HepG2 (cell line): ENCODE measurements around the gene MBTPS2. TPM values are rescaled to one million over a fixed set of nuclear protein-coding genes. Genes with fewer than 3 reads are reported as not detected.
A peak's percentile ranks its signal among the peaks of the same experiment; 100 is the strongest.

Source experiments
- ATF1 ChIP-seq: IDR thresholded peaks from 2 replicates; pipeline ENCODE4 v1.6.1; 2016; ENCODE audit warnings: mild to moderate bottlenecking, control low read depth
- BHLHE40 ChIP-seq: IDR thresholded peaks from 2 replicates; pipeline ENCODE4 v1.6.1; 2011; ENCODE audit warnings: low read length, improper control_type of control experiment
- CBFB ChIP-seq: sonication (generic); formaldehyde crosslinking; IDR thresholded peaks from 2 replicates; pipeline ENCODE4 v1.4.0; 2020; ENCODE audit warnings: missing genetic modification reagents
- EED ChIP-seq: sonication (generic); formaldehyde crosslinking; IDR thresholded peaks from 2 replicates; pipeline ENCODE4 v1.5.0; 2020; ENCODE audit warnings: mild to moderate bottlenecking, missing genetic modification reagents
- FOXC1 ChIP-seq: sonication (generic); formaldehyde crosslinking; IDR thresholded peaks from 2 replicates; pipeline ENCODE4 v1.8.0; 2022; ENCODE audit warnings: mild to moderate bottlenecking, missing genetic modification reagents, borderline replicate concordance
- HDAC6 ChIP-seq: fragments of 200-600 bp; sonication (generic); IDR thresholded peaks from 2 replicates; pipeline ENCODE4 v1.7.0; 2017; ENCODE audit warnings: mild to moderate bottlenecking, antibody characterized with exemption, low read length, low read depth
- KDM3A ChIP-seq: IDR thresholded peaks from 2 replicates; pipeline ENCODE4 v1.6.1; 2018; ENCODE audit warnings: low read depth, missing compliant biosample characterization
- ONECUT2 ChIP-seq: sonication (generic); formaldehyde crosslinking; IDR thresholded peaks from 2 replicates; pipeline ENCODE4 v1.4.0; 2020; ENCODE audit warnings: missing genetic modification reagents
- SAP130 ChIP-seq: IDR thresholded peaks from 2 replicates; pipeline ENCODE4 v1.6.1; 2016; ENCODE audit warnings: low read depth
- SRSF4 ChIP-seq: fragments of 200-400 bp; formaldehyde crosslinking; IDR thresholded peaks from one replicate; pipeline ENCODE4 v1.6.1; 2018; ENCODE audit warnings: mild to moderate bottlenecking, low read depth, low read length, moderate library complexity; ENCODE audit not compliant: poor library complexity, severe bottlenecking
- TBP ChIP-seq: sonication (generic); formaldehyde crosslinking; IDR thresholded peaks from 2 replicates; pipeline ENCODE4 v1.5.0; 2020; ENCODE audit warnings: missing genetic modification reagents
- ZBTB4 ChIP-seq: sonication (generic); formaldehyde crosslinking; IDR thresholded peaks from 2 replicates; pipeline ENCODE4 v1.4.0; 2020; ENCODE audit warnings: missing genetic modification reagents, mild to moderate bottlenecking, borderline replicate concordance
- ZNF296 ChIP-seq: sonication (generic); formaldehyde crosslinking; conservative IDR thresholded peaks from 2 replicates; pipeline ENCODE4 v1.5.0; 2020; ENCODE audit warnings: mild to moderate bottlenecking, missing genetic modification reagents
- ZNF737 ChIP-seq: sonication (generic); formaldehyde crosslinking; IDR thresholded peaks from 2 replicates; pipeline ENCODE4 v1.5.0; 2020; ENCODE audit warnings: missing genetic modification reagents, mild to moderate bottlenecking, borderline replicate concordance
- ZNF747 ChIP-seq: sonication (generic); formaldehyde crosslinking; IDR thresholded peaks from 2 replicates; pipeline ENCODE4 v1.8.1; 2023; ENCODE audit warnings: missing genetic modification reagents, mild to moderate bottlenecking, borderline replicate concordance
- ZNF768 ChIP-seq: sonication (generic); formaldehyde crosslinking; IDR thresholded peaks from 2 replicates; pipeline ENCODE4 v1.4.0; 2020; ENCODE audit warnings: missing genetic modification reagents
- ZNF772 ChIP-seq: sonication (generic); formaldehyde crosslinking; IDR thresholded peaks from 2 replicates; pipeline ENCODE4 v1.5.0; 2020; ENCODE audit warnings: mild to moderate bottlenecking, missing genetic modification reagents
- polyA plus RNA-seq, 8 experiments: library from polyadenylated mRNA; depleted of rRNA in 3 of 8; stranded (reverse) in 7 of 8; unstranded in 1 of 8; fragments of >200 nt; fragmentation: Illumina TruSeq in 4 of 8; extraction: Trizol in 4 of 8; gene quantifications; 2 replicates each; pipeline versions ENCODE4 v1.2.1 to v1.2.3, GENCODE V29; 2011 to 2016; ENCODE audit warnings: low read depth in 4 of 8, missing spikeins in 1 of 8, mixed read lengths in 1 of 8; ENCODE audit not compliant: insufficient read depth in 1 of 8
- total RNA-seq, 5 experiments: library from RNA; depleted of rRNA; stranded (reverse); fragments of >200 nt; fragmentation: Illumina TruSeq; extraction: Trizol; gene quantifications; 2 replicates each; pipeline ENCODE4 v1.2.3, GENCODE V29; 2016; ENCODE audit warnings: low read depth in 1 of 5
- TF ChIP-seq, protein P1 (sequence below): sonication (generic); formaldehyde crosslinking; IDR thresholded peaks from 2 replicates; pipeline ENCODE4 v1.4.0; 2020; ENCODE audit warnings: mild to moderate bottlenecking, missing genetic modification reagents
- TF ChIP-seq, protein P2 (sequence below): sonication (generic); formaldehyde crosslinking; conservative IDR thresholded peaks from 2 replicates; pipeline ENCODE4 v1.8.0; 2022; ENCODE audit warnings: missing genetic modification reagents
- TF ChIP-seq, protein P3 (sequence below): sonication (generic); formaldehyde crosslinking; IDR thresholded peaks from 2 replicates; pipeline ENCODE4 v1.4.0; 2020; ENCODE audit warnings: low read depth, mild to moderate bottlenecking, missing genetic modification reagents

Gene MBTPS2
- total and polyA plus RNA-seq, 2 of the 13 experiments (the other 11 are each of a cell fraction or from before 2014, with no cell fraction given) = 5.7 to 14.4 TPM

DNA sequence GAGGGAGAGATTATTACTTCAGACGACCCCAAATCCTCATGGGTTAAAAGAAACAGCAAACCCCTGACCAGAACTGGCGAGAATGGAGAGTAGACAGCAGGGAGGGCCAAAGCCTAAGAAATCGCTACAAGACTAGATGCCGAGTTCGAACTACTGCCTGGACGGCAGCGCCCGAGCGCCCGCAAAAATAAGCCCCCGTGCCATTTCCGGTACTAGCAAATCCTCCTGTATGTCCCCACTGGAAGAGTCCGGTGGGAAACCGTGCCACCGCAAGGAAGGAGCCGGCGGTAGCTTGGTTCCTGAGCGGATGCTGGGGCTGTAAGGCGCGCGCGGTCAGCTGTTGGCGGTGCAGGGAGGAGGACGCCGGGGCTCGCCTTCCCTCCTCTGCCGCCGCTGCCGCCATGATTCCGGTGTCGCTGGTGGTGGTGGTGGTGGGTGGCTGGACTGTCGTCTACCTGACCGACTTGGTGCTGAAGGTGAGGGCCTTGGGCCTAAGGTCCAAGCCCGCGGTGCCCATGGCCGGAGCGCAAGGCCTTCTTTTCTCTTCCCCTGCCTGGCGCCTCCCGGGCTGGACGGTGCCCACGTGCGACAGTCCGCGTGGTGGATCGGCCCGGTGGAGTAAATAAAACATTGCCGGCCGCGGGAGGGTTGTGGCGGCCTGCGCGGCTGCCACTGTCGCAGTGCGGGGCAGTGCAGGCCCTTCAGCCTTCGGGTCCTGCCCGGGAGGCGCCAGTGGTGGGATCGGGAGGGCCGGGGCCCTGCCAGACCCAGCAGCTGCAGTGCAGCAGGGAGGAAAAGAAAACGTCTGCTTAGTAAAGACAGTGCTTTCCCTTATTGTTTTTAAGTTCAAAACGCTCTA lies at the start of gene MBTPS2 (continued):
- TF ChIP-seq ZBTB4 (CRISPR knock-in tag) (no peak), HDAC6 (no peak), ZNF296 (no peak), ZNF768 (CRISPR knock-in tag) (peak; percentile 68), SAP130 (CRISPR knock-in tag) (peak; percentile 78), BHLHE40 (no peak), ONECUT2 (CRISPR knock-in tag) (no peak), KDM3A (CRISPR knock-in tag) (no peak), TBP (CRISPR knock-in tag) (no peak), ZNF747 (peak; percentile 78), EED (CRISPR knock-in tag) (no peak; the same call in 1 of the 2 replicates), ATF1 (CRISPR knock-in tag) (no peak), FOXC1 (CRISPR knock-in tag) (peak; percentile 39; the same call in 1 of the 2 replicates), ZNF737 (CRISPR knock-in tag) (peak; percentile 75; the same call in 1 of the 2 replicates), CBFB (CRISPR knock-in tag) (peak; percentile 56; the same call in 1 of the 2 replicates), ZNF772 (CRISPR knock-in tag) (peak; percentile 77), SRSF4 (no peak)
- TF ChIP-seq, protein P1, sequence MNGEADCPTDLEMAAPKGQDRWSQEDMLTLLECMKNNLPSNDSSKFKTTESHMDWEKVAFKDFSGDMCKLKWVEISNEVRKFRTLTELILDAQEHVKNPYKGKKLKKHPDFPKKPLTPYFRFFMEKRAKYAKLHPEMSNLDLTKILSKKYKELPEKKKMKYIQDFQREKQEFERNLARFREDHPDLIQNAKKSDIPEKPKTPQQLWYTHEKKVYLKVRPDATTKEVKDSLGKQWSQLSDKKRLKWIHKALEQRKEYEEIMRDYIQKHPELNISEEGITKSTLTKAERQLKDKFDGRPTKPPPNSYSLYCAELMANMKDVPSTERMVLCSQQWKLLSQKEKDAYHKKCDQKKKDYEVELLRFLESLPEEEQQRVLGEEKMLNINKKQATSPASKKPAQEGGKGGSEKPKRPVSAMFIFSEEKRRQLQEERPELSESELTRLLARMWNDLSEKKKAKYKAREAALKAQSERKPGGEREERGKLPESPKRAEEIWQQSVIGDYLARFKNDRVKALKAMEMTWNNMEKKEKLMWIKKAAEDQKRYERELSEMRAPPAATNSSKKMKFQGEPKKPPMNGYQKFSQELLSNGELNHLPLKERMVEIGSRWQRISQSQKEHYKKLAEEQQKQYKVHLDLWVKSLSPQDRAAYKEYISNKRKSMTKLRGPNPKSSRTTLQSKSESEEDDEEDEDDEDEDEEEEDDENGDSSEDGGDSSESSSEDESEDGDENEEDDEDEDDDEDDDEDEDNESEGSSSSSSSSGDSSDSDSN (CRISPR knock-in tag) = peak; percentile 98
- TF ChIP-seq, protein P2, sequence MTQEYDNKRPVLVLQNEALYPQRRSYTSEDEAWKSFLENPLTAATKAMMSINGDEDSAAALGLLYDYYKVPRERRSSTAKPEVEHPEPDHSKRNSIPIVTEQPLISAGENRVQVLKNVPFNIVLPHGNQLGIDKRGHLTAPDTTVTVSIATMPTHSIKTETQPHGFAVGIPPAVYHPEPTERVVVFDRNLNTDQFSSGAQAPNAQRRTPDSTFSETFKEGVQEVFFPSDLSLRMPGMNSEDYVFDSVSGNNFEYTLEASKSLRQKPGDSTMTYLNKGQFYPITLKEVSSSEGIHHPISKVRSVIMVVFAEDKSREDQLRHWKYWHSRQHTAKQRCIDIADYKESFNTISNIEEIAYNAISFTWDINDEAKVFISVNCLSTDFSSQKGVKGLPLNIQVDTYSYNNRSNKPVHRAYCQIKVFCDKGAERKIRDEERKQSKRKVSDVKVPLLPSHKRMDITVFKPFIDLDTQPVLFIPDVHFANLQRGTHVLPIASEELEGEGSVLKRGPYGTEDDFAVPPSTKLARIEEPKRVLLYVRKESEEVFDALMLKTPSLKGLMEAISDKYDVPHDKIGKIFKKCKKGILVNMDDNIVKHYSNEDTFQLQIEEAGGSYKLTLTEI (CRISPR knock-in tag) = no peak
- TF ChIP-seq, protein P3, sequence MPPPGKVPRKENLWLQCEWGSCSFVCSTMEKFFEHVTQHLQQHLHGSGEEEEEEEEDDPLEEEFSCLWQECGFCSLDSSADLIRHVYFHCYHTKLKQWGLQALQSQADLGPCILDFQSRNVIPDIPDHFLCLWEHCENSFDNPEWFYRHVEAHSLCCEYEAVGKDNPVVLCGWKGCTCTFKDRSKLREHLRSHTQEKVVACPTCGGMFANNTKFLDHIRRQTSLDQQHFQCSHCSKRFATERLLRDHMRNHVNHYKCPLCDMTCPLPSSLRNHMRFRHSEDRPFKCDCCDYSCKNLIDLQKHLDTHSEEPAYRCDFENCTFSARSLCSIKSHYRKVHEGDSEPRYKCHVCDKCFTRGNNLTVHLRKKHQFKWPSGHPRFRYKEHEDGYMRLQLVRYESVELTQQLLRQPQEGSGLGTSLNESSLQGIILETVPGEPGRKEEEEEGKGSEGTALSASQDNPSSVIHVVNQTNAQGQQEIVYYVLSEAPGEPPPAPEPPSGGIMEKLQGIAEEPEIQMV = no peak
